HFF-Myc (cell line): Measurements from ENCODE around the gene KRTAP12-1.
"Not testable (repeated sequence)": the region's sequence is repeated elsewhere in the genome, so short reads cannot be mapped to it uniquely, and the experiment has no call there.

Experiments used
- DNase-seq: peaks from one replicate; pipeline ENCODE4 v3.0.0-alpha.2; 2011; ENCODE audit warnings: low read depth; ENCODE audit errors: extremely low read depth
- H3K4me3 ChIP-seq: replicated peaks from 2 replicates; pipeline ENCODE4 v1.5.1; 2011; ENCODE audit warnings: low read depth, mild to moderate bottlenecking, control low read depth, low read length
- CTCF ChIP-seq: IDR thresholded peaks from 2 replicates; pipeline ENCODE4 v1.5.1; 2012; ENCODE audit warnings: mild to moderate bottlenecking, low read depth, low read length, control low read depth; ENCODE audit errors: missing control alignments

The KRTAP12-1 gene

GRCh38 chr21:44650265-44650972 lies 31.5 kb downstream of the KRTAP12-1 start:
- H3K4me3 ChIP-seq: no peak overlapping the region
- no peak for DNase-seq
- TF ChIP-seq CTCF: no peak

GRCh38 chr21:44649521-44650100 lies 32.4 kb downstream of the KRTAP12-1 start:
- H3K4me3 ChIP-seq: no peak overlapping the region
- no peak for TF ChIP-seq CTCF
- no peak for DNase-seq

GRCh38 chr21:44648557-44649311 lies 33.2 kb downstream of the KRTAP12-1 start:
- DNase-seq: no peak

GRCh38 chr21:44647222-44647552 lies 34.8 kb downstream of the KRTAP12-1 start:
- H3K4me3 ChIP-seq: no peak overlapping the region
- no peak for TF ChIP-seq CTCF
- DNase-seq: no peak

More at GRCh38 chr21:44648557-44649311, 33.2 kb downstream of the KRTAP12-1 start:
- no peak overlapping the region for H3K4me3 ChIP-seq
- TF ChIP-seq CTCF: no peak

- DNase-seq, H3K4me3 ChIP-seq: not testable (repeated sequence)
Measured at GRCh38 chr21:44646366-44647221, 35.4 kb downstream of the KRTAP12-1 start, which contains the start of gene KRTAP10-11. Gene KRTAP10-11, plus strand, starts transcription at chr21:44646414. Its CDS starts 45 bp downstream, at chr21:44646459.

GRCh38 chr21:44644878-44645277 lies 37.1 kb downstream of the KRTAP12-1 start:
- TF ChIP-seq CTCF: no peak
- no peak overlapping the region for H3K4me3 ChIP-seq
- no peak for DNase-seq
